Endothelial cell of umbilical vein (primary cell): ENCODE measurements around the gene PSPC1. TPM values are rescaled to one million over a fixed set of nuclear protein-coding genes. Genes with fewer than 3 reads are reported as not detected.

Source experiments
- BruUV-seq: library from RNA; stranded (reverse); fragments of 400-500 nt; replicated peaks from 2 replicates; lab custom pipeline; 2021; lab: Mats Ljungman, UMichigan
- CTCF ChIA-PET: fragments of 300-600, 350-600 bp; sonication (Branson Sonifier 250); formaldehyde crosslinking; loops from one replicate; lab custom pipeline; 2021; ENCODE audit warnings: antibody characterized with exemption, inconsistent platforms; lab: Charles Lee
- POLR2A ChIA-PET: fragments of 300-600, 350-600 bp; sonication (Branson Sonifier 250); formaldehyde crosslinking; loops from one replicate; lab custom pipeline; 2021; ENCODE audit warnings: antibody characterized with exemption, inconsistent platforms; lab: Charles Lee
- DNase-seq: peaks from one replicate; pipeline ENCODE4 v3.0.0-alpha.2; 2011; ENCODE audit warnings: low read depth, low spot score
- FAIRE-seq: peaks from 2 replicates; lab custom pipeline; 2011; peaks lifted over from hg19 to GRCh38; lab: Jason Lieb, UNC
- H2AFZ ChIP-seq: 2 replicates; pipeline ENCODE4 v1.6.0; 2012; ENCODE audit warnings: low read depth, low read length, control low read depth, inconsistent platforms
- H3K27ac ChIP-seq: 2 replicates; pipeline ENCODE4 v1.5.1; 2011; ENCODE audit warnings: low read depth, mild to moderate bottlenecking, control low read depth, low read length, moderate library complexity; ENCODE audit not compliant: insufficient read depth
- H3K27me3 ChIP-seq, 2 experiments: 2 replicates each; pipeline versions ENCODE4 v1.6.0 to v1.6.1; 2011; ENCODE audit warnings: low read length in 2 of 2, mixed read lengths in 1 of 2; ENCODE audit not compliant: control insufficient read depth in 2 of 2, insufficient read depth in 2 of 2
- H3K36me3 ChIP-seq, 2 experiments: 2 replicates in 1 of 2; 3 replicates in 1 of 2; pipeline ENCODE4 v1.5.1; 2011; ENCODE audit warnings: low read length in 2 of 2, mild to moderate bottlenecking in 1 of 2, moderate library complexity in 1 of 2; ENCODE audit not compliant: control insufficient read depth in 2 of 2, insufficient read depth in 2 of 2; ENCODE audit errors: extremely low read depth in 1 of 2
- H3K4me1 ChIP-seq: 3 replicates; pipeline ENCODE4 v1.5.1; 2011; ENCODE audit warnings: mild to moderate bottlenecking, low read length; ENCODE audit not compliant: control insufficient read depth, insufficient read depth; ENCODE audit errors: extremely low read depth
- H3K4me2 ChIP-seq: 2 replicates; pipeline ENCODE4 v1.6.1; 2011; ENCODE audit warnings: low read length, control low read depth, mixed read lengths; ENCODE audit not compliant: insufficient read depth
- H3K4me3 ChIP-seq, 3 experiments: fragments of 200-600 bp in 1 of 3; sonication (generic), shearing (Covaris generic) in 1 of 3; replicated peaks in 1 of 3; 2 replicates each; pipeline ENCODE4 v1.5.1; 2011 to 2016; ENCODE audit warnings: control low read depth in 3 of 3, low read length in 3 of 3, mild to moderate bottlenecking in 2 of 3, inconsistent platforms in 1 of 3, low read depth in 1 of 3, moderate library complexity in 1 of 3; ENCODE audit not compliant: insufficient read depth in 1 of 3
- H3K79me2 ChIP-seq: 2 replicates; pipeline ENCODE4 v1.6.0; 2012; ENCODE audit warnings: low read length, inconsistent platforms; ENCODE audit not compliant: control insufficient read depth, insufficient read depth
- H3K9ac ChIP-seq: replicated peaks from 2 replicates; pipeline ENCODE3; 2011; ENCODE audit warnings: low read length, control low read depth; ENCODE audit not compliant: insufficient read depth; ENCODE audit errors: extremely low read depth
- H3K9me1 ChIP-seq: replicated peaks from 3 replicates; pipeline ENCODE4 v1.6.0; 2011; ENCODE audit warnings: mild to moderate bottlenecking, low read length; ENCODE audit not compliant: control insufficient read depth, insufficient read depth; ENCODE audit errors: extremely low read depth
- H3K9me3 ChIP-seq: replicated peaks from 2 replicates; pipeline ENCODE4 v1.5.1; 2012; ENCODE audit warnings: low read length, inconsistent platforms; ENCODE audit not compliant: control insufficient read depth, insufficient read depth
- H4K20me1 ChIP-seq: replicated peaks from 2 replicates; pipeline ENCODE3; 2011; ENCODE audit warnings: mild to moderate bottlenecking, low read length; ENCODE audit not compliant: control insufficient read depth, insufficient read depth; ENCODE audit errors: extremely low read depth
- EZH2 ChIP-seq: IDR thresholded peaks from 2 replicates; pipeline ENCODE4 v1.6.1; 2012; ENCODE audit warnings: borderline replicate concordance, low read depth, mild to moderate bottlenecking, moderate library complexity, low read length, inconsistent platforms; ENCODE audit not compliant: severe bottlenecking
- FOS ChIP-seq: IDR thresholded peaks from 2 replicates; pipeline ENCODE4 v1.6.1; 2011; ENCODE audit warnings: mild to moderate bottlenecking, low read length, moderate library complexity, borderline replicate concordance; ENCODE audit not compliant: insufficient read depth
- GATA2 ChIP-seq: IDR thresholded peaks from 2 replicates; pipeline ENCODE4 v1.7.0; 2011; ENCODE audit warnings: low read depth, mild to moderate bottlenecking, moderate library complexity, mixed read lengths, low read length; ENCODE audit not compliant: insufficient read length, insufficient read depth
- JUN ChIP-seq: IDR thresholded peaks from 2 replicates; pipeline ENCODE4 v1.6.1; 2011; ENCODE audit warnings: borderline replicate concordance, low read depth; ENCODE audit not compliant: insufficient read length, insufficient read depth
- MYC ChIP-seq: IDR thresholded peaks from one replicate; pipeline ENCODE4 v1.6.1; 2011; ENCODE audit warnings: mild to moderate bottlenecking, low read depth, low read length
- POLR2A ChIP-seq: IDR thresholded peaks from 2 replicates; pipeline ENCODE4 v1.6.1; 2012; ENCODE audit warnings: low read depth, mild to moderate bottlenecking, control low read depth, low read length
- POLR2AphosphoS5 ChIP-seq: IDR thresholded peaks from 2 replicates; pipeline ENCODE4 v1.6.1; 2012; ENCODE audit warnings: low read depth, mild to moderate bottlenecking, control low read depth, low read length, moderate library complexity; ENCODE audit not compliant: insufficient read depth
- dilution Hi-C: fragments of 300-500 bp; cut with MboI; formaldehyde crosslinking; loops from one replicate; pipeline ENCODE4 v1.15.0; 2019; ENCODE audit warnings: low sequenced_read_pairs; ENCODE audit not compliant: extremely low pct_ligation_motif_present
- intact Hi-C: fragments of 100-400 bp; cut with micrococcal nuclease; formaldehyde crosslinking; loops from one replicate; pipeline ENCODE4 v1.10.0; 2022
- polyA plus RNA-seq, 4 experiments: library from polyadenylated mRNA; depleted of rRNA in 3 of 4; stranded (reverse) in 3 of 4; unstranded in 1 of 4; fragments of >200 nt; gene quantifications; 2 replicates each; pipeline versions ENCODE4 v1.2.1 to v1.2.3, GENCODE V29; 2011 to 2012; ENCODE audit warnings: missing spikeins in 1 of 4
- total RNA-seq: library from RNA; stranded (reverse); gene quantifications from 2 replicates; pipeline ENCODE4 v1.2.3, GENCODE V29; 2021
- TF ChIP-seq, protein P1 (sequence below), 2 donors: IDR thresholded peaks; 1 replicate in 1 of 2; 2 replicates in 1 of 2; pipeline ENCODE4 v1.5.1; 2011; ENCODE audit warnings: low read length in 2 of 2, mild to moderate bottlenecking in 2 of 2, moderate library complexity in 2 of 2, control low read depth in 1 of 2, inconsistent platforms in 1 of 2, low read depth in 1 of 2; ENCODE audit not compliant: insufficient read depth in 1 of 2; ENCODE audit errors: extremely low read depth in 1 of 2

The PSPC1 gene
- total and polyA plus RNA-seq, 2 donors (not counting 3 experiments of a cell fraction or from before 2014, with no cell fraction given): 22.8 to 55.7 TPM

- H3K9ac ChIP-seq: no peak overlapping the region
- intact Hi-C loops: no loop called here
- H3K27me3 ChIP-seq: no peaks in the 10 kb centered on the region
- no peak for DNase-seq
- no peaks in the 10 kb centered on the region for H4K20me1 ChIP-seq
- no peak overlapping the region for H3K4me3 ChIP-seq
- H2AFZ ChIP-seq: no peak overlapping the region
- no peaks in the 10 kb centered on the region for H3K4me1 ChIP-seq
- BruUV-seq: no TSS peak
- ChIA-PET POLR2A (no interaction called here), CTCF (interaction anchor here (0.8 kb wide), 2 partner anchors 12 to 63 kb away, joined by 3 read pairs; no protein-coding TSS in a partner anchor)
- TF ChIP-seq MYC (no peak), GATA2 (no peak), EZH2 (no peak), POLR2A (no peak), FOS (no peak), JUN (no peak), POLR2AphosphoS5 (no peak)
- TF ChIP-seq, protein P1, sequence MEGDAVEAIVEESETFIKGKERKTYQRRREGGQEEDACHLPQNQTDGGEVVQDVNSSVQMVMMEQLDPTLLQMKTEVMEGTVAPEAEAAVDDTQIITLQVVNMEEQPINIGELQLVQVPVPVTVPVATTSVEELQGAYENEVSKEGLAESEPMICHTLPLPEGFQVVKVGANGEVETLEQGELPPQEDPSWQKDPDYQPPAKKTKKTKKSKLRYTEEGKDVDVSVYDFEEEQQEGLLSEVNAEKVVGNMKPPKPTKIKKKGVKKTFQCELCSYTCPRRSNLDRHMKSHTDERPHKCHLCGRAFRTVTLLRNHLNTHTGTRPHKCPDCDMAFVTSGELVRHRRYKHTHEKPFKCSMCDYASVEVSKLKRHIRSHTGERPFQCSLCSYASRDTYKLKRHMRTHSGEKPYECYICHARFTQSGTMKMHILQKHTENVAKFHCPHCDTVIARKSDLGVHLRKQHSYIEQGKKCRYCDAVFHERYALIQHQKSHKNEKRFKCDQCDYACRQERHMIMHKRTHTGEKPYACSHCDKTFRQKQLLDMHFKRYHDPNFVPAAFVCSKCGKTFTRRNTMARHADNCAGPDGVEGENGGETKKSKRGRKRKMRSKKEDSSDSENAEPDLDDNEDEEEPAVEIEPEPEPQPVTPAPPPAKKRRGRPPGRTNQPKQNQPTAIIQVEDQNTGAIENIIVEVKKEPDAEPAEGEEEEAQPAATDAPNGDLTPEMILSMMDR (IDR thresholded peaks at IDR 0.05; ENCODE audit: extremely low read depth in 1 of 2, insufficient read depth in 1 of 2, low read depth in 1 of 2, low read length in 2 of 2): no peak
- peaks cover 2 to 13% of the 10 kb centered on the region in 2 experiments for H3K36me3 ChIP-seq
- FAIRE-seq: no peak
- H3K9me1 ChIP-seq: no peaks in the 10 kb centered on the region
- H3K9me3 ChIP-seq: no peaks in the 10 kb centered on the region
- dilution Hi-C loops: no loop called here
- no peak overlapping the region for H3K27ac ChIP-seq
- no peaks in the 10 kb centered on the region for H3K79me2 ChIP-seq
- no peak overlapping the region for H3K4me2 ChIP-seq
These were observed 123.9 kb downstream of the PSPC1 start for GRCh38 chr13:19658831-19659230.
